HG02571 (cell line): ENCODE results near the gene SLC28A3.

ENCODE experiments used
- ATAC-seq: cut with Tn5 transposase; IDR thresholded peaks from one replicate; pipeline ENCODE4 v1.9.1; 2021; ENCODE audit warnings: mild to moderate bottlenecking, moderate library complexity; ENCODE audit not compliant: unreplicated experiment

SLC28A3 gene

DNA sequence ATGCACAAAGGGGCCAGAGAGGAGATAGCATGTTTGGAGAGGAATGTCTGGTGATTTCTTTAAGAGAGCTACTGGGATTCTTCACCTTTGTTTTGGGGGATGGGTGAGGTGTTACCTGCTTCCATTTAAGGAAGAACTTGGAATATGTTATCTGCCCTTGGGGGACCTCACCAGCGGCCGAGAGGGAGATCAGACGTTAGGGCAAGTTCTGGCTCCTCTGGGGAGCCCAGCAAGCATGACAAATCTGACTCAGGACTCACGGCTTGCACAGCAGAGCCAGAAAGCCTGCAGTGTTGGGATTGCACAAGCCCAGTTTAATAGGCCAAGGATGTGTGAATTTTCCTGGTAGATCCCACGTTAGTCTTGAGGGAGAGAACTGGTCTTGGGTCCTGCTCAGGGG, 40.3 kb downstream of the SLC28A3 start:
- ATAC-seq, result no peak

DNA sequence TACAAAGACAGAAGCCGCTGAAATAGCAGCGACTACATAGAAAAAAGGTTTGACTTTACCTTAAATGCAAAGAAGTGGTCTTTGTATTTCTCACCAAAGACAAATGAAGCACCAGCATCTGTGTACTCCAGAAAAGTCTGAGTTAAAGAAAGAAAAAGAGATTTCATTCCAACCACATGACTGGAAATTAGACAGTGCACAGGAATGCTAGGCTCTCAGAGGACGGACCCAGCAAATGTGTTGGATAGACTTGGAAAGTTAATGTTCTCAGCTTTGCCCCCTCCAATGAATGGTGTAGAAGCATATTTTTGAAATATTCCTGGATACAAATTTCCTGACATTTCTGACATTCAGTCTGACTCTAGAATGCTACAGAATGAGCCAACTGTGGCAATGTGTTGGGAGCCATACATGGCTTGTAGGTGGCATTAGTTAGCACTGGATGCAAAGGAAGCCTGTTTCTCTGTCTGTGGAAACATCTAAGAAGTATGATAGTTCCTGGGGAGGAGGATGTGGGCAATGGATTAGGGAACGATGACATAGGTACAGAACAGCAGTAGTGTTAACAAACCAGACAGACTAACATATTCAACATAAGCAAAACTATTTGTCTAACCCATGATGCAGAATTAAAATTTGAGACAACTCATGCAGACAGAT, 43.3 kb downstream of the SLC28A3 start:
- no peak for ATAC-seq

DNA sequence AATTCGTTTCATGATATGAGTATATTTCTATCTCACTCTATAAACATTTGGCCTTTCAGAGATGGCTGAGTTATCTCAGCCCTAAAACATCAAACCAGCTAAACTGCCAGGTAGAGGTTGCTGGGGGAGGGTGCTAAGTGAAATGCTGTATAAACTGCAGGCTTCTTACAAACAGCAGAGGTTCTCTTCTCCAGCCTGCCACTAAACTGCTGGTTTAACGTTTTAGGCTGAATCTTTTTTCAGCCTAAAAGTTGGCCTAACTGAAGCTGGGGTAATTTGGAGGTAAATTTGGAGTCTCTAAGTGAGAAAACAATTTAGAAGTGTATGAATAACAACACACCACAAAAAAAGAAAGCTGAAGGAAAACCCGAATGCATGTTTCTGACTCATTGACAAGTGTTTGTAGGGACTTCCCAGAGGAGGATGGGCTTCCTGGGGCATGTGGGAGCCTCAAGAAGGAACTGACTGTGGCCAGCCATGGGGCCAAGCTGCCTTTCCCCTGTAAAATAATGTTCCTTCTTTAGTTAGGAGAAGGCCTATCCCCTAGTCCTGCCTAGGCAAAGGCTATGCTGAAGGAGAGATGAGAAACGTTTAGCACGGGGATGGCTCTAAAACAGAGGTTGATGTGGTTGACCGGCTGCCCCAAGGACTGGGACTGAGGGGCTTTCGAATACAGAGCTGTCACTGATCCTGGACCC, 44.3 kb downstream of the SLC28A3 start:
- peak; percentile 67 for ATAC-seq

GRCh38 chr9:84294241-84294950, 46.2 kb downstream of the SLC28A3 start:
- ATAC-seq, result no peak

DNA sequence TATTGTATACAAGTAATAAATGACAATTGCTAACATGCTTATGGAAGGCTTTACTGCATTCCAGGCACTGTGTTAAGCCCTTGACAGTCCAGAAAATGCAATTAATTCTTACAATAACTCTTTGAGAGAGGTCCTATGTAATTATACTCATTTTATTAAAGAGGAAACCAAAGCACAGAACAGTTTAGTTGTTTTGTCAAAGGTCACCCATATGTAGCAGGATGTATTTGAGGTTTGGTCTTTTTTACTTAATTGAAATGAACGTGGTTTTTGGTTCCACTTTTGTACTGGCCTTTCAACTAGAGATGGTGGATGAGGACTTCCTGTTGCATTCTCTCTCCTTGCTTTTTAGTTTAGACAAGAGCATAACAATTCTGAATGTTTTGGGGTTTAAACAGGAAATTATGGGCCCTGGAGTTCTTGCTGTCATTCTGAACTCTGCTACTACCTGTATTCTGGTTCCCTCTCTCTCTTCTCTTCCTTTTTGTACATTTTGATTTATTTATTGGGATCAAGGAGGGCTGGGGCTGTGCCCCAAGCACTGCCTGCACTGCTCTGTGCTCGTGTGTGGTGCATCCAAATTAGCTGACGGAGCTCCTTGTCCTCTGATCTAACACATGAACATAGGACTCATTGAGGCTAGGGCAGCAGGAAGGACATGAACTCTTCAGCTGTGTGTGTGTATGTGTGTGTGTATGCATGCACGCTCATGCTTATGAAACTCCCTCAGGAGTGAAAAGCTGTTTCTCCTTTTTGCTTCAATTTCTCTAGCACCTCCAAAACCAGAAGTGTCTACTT, 47.4 kb downstream of the SLC28A3 start:
- no peak for ATAC-seq

DNA sequence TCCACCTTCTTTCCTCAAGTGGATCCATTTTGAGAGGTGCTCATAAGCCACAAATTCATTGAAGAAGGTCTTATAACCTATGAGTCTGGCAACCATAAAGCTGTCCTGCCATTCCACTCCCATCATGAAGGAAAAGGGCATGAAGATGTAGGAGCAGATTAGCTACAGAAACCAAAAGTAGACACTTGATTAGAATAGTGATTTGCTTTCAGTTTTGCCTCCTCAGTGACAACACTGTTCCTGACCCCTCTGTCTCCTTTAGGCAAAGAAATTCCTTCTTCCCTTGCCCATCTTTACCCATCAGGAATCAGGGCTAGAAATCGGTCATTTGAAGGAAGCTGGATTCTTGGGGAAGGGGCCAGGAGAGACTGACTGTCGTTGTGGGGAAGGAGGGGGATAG, 55.2 kb downstream of the SLC28A3 start:
- no peak for ATAC-seq

DNA sequence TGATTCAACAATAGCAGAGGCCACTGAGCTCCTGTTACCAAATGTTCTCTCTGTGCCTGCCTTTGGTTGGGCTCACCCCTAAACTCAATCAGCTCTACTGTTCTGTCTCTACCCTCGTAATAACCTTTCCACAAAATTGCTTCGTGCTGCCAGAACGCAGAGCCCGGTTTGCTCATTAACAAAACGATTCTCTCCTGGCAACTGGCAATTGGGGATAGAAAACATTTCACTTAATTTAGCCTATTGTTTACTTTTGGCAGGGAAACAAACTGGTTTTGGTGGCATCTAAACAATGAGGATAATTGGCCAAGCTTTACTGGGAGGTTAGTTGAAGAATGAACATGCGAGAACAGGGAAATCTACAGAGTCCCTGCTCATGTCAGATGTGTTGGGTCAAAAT, 56.6 kb downstream of the SLC28A3 start:
- no peak for ATAC-seq

DNA sequence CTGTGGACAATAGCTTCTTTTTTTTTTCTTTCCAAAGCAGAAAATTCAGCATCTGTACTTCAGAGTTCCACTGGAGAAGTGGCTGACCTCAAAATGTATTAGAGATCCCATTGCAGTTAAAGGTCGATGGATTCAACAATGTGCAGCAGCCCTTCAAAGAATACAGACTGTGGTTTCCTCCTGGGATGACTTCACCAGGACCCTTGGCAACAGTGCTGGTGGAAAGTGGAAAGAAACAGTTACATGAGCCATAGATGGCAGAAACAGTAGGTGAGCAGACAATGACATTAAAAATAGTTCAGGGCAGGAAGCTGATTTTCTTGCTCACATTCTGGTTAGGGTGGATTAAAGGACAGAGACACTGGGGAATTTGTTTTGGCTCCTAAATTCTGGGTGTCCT, 62.4 kb downstream of the SLC28A3 start:
- ATAC-seq, result no peak

DNA sequence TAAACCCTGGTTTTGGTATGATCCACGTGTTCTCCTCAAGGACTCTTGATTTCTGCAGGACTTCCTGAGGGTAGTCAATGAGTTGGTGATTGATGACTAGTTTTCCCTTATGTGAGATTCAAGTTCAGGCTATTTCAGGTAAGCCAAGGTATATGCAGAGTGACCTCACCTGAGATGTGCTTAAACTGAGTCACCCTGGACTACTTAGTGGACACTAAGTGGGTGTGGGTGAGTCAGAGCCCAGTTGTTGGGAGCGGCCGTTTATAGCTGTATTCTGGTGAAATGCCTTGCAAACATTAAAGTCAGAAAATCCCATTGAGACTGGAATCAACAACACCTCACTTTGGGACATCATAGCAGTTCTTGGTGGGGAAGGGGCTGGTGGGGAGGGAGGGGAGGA, 62.9 kb downstream of the SLC28A3 start:
- ATAC-seq, result no peak

GRCh38 chr9:84276741-84277140, 63.8 kb downstream of the SLC28A3 start:
- ATAC-seq, result no peak

DNA sequence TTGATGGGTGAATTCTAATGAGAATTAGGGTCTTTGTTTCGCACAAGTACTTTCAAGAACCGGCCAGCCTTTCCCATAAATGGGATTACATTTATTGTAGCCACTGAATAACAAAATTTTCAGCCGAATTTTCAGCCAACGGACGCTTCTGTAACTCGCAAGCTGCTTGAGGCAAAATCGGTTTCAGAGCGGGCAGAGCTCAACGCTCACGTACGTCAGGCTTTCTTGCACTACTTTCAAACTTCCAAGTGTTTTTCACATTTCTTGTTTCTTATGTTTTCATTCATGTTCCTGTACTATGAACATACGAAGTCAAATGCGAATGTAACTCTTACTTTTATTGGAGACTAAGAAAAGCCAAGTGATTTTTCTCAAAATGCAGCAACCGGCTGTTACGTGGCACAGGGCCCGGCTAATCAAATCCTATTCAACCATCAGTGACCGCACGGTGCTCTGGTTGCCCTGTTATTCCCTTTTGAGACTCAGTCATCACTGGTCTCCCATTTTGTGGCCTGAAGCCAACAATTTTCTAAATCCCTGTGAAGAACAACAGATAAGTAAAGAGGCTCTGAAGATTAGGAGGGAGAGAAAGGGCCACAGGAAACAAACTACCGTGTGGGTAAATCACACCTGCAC, 68.5 kb downstream of the SLC28A3 start:
- ATAC-seq, result no peak

GRCh38 chr9:84271531-84271900, 69.0 kb downstream of the SLC28A3 start:
- peak; percentile 95 for ATAC-seq

DNA sequence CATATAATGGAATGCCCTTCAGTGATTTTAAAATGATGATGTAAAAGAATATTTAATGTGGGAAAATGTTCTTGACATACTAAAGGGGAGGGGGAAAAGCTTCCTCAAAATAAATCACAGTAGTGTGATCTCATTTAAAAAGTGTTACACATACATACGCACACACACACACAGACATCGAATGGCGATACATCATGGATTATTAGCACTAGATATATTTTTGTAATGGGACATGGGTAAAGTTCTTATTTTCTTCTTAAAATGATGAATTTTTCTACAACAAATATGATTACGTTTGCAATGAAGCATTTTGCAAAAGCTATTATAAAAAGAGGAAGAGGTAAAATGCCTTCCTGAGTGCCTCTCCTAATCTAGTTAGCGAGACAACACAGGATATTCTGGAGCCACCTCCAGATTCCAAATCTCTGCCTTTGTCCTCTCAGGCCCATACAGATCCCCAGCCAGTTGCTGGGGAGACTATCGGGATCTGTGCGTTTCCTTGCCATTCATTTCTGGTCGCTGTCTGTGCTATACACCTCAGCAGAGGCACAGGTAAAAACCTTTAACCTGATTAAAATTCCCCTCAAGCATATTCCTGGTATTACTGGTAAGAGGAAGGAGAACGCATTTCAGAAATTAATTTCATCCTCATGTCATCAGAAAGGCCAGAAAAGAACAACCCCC, 69.6 kb downstream of the SLC28A3 start:
- ATAC-seq, result no peak

DNA sequence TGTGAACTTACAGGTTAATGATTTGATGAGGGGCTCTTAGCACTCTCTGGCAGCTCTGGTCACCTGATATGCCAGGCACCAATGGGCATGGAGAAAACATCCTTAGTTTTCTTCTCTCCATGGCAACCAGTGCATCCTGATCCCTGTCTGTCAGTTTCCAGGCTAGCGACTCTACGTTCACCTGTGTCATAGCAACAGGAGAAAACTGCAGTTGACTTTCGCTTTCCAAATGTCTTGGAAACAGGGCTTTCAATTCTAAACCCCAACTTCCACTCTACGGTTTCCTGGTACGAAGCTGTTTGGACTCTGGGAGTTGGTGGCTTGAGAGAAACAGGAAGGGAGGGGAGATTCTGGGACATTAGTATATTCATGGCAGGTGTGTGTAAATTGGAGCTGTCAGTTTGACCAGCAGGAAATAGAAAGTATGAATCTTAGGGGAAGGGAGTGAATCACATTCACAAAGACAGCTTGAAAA, 74.4 kb downstream of the SLC28A3 start:
- ATAC-seq, result no peak

- ATAC-seq, result no peak
Measured at GRCh38 chr9:84264307-84265029, 76.1 kb downstream of the SLC28A3 start.

DNA sequence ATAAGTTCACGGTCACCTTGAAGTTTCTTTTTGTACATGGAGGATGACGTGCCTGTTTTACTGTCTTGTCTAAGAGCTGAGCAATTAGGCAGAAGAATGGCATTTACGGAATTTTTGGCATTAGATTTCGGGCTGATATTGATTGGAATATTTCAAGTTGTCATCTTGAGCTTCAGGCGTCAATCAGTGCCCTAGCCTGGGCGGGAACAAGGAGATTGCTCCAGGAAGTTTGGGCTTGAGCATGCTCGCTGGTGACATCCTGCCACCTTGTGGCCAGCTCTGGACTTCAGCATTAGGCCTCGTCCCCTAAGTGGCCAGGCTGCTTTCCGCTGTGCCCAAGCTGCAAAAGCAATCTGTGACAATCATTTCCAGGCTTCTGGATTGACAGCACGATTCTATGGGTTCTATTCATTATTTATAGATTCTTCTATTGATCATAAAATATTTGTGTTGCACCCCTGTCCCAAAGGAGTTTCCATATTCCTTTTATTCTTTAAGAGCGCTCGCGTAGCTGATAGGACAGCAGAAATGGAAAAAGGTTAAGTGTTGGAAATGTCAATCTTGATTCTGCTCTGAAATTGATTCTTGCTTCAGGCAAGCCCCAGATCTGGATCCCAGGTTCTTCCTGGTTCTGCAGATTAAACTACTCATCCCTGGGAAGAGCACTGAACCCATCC, 79.3 kb downstream of the SLC28A3 start:
- ATAC-seq, result peak; percentile 54

DNA sequence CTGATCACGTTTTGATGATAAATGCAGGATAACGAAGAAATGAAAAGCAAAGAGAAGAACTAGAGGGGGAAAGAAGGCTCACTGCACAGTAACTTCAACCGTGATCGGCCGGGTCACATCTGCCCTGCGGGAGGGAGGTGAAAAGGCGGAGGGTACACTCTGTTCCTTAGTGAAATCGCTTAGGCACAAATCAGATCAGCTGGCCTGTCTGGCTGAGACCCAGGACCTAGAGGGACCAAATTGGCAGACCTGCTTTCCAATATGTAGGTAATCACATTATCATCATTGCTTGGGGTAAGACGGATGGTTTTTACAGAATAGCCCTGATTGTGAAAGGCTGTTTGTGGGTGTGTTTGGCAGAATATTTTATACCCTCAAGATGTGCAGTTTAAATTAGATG, 82.2 kb downstream of the SLC28A3 start:
- no peak for ATAC-seq

GRCh38 chr9:84255696-84256095, 84.9 kb downstream of the SLC28A3 start:
- ATAC-seq, result no peak

DNA sequence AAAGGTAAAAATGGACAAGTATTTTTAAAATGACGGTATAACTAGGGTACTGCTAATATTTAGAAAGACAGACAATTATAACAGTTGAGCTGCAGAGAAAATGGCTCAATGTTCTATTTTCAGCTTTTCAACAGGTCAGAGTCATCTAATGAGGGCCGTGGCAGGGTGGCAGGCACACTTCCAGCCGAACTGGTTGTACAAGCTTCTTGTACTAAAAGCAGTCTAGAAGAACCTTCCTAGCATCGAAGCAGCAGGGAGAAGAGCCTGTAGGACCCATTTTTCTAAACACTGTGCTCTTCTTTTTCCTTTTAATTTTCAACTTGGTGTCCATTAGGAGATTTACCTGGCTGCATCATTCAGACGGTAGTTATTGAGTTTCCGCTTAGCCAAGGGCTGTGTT, 85.6 kb downstream of the SLC28A3 start:
- ATAC-seq, result no peak
